HG03565 (cell line): Measurements from ENCODE around the gene THEMIS2.
"Not testable (repeated sequence)": the region's sequence is repeated elsewhere in the genome, so short reads cannot be mapped to it uniquely, and the experiment has no call there.

Experiments
- ATAC-seq: cut with Tn5 transposase; IDR thresholded peaks from one replicate; pipeline ENCODE4 v1.9.1; 2021; ENCODE audit warnings: mild to moderate bottlenecking, moderate library complexity; ENCODE audit not compliant: unreplicated experiment

THEMIS2 gene

GRCh38 chr1:27872059-27872801 is at the start of gene THEMIS2:
Gene THEMIS2 (plus strand): TSS chr1:27872544. CDS start chr1:27872572, 28 bp downstream.
- no peak for ATAC-seq

DNA sequence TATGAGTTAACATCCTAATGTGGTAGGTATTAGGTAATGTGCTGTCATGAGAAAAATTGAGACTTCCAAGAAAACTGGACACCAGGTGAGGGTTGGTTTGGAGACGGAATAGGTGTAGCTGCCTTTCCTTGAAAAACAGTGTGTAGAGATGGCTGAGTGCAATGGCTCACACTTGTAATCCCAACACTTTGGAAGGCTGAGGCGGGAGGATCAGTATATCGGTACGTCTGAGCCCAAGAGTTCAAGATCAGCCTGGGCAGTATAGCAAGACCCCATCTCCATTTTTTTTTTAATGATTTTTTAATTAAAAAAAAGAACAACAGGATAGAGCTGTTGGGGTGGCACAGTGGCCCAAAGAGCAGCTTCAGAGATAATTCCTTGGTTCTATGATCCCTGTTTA is 48.6 kb upstream of the THEMIS2 start:
- no peak for ATAC-seq

DNA sequence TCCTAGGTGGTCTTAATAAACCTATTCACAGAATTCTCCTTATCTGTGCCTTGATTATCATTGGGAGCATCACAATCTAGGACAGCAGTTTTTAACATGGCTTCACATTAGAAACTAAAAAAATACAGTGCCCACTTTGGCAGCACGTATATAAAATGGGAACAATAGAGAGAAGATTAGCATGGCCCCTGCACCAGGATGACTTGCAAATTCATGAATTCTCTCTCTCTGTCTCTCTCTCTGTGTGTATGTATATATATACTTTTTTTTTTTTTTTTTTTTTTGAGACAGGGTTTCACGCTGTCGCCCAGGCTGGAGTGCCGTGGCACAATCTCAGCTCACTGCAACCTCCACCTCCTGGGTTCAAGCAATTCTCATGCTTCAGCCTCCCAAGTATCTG is 47.9 kb upstream of the THEMIS2 start:
- no peak for ATAC-seq

DNA sequence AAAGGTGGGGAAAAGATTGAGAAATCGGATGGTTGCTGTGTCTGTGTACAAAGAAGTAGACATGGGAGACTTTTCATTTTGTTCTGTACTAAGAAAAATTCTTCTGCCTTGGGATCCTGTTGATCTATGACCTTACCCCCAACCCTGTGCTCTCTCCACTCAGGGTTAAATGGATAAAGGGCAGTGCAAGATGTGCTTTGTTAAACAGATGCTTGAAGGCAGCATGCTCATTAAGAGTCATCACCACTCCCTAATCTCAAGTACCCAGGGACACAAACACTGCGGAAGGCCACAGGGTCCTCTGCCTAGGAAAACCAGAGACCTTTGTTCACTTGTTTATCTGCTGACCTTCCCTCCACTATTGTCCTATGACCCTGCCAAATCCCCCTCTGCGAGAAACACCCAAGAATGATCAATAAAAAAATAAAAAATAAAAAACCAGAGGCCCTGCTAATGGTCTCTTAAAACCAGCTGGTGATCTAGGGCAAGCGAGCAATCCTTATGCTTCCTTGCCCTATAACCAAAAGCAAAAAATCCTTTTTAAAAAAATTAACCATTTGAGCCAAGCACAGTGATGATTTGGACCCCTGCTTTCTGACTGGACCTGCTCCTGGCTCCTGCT is 42.9 kb upstream of the THEMIS2 start:
- not testable (repeated sequence) for ATAC-seq

GRCh38 chr1:27830621-27831440 is 41.5 kb upstream of the THEMIS2 start, which contains the start of gene PPP1R8:
Gene PPP1R8 (plus strand): TSS chr1:27830782. CDS start chr1:27830836, 54 bp downstream.
- peak; percentile 91 for ATAC-seq

- no peak for ATAC-seq
Measured at GRCh38 chr1:27831568-27832410, 40.6 kb upstream of the THEMIS2 start.

DNA sequence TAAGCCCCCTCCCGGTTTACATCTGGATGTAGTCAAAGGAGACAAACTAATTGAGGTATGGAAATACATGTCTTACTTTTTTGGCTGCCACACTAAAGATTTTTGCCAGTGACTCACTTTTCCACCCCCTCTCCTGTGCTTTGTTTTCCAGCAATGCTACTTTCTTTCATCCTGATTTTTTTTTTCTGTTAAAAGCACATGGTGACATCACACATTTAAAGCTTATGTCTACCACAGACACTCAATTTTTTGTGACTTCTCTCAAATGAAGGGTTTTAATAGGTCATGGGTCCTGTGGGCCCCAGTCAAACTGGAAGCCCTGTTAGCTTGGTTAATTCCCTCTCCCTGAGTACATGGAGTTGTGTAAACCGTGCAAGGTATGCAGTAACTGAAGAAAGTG is 39.6 kb upstream of the THEMIS2 start:
- no peak for ATAC-seq

GRCh38 chr1:27833470-27833869 is 38.9 kb upstream of the THEMIS2 start:
- no peak for ATAC-seq

DNA sequence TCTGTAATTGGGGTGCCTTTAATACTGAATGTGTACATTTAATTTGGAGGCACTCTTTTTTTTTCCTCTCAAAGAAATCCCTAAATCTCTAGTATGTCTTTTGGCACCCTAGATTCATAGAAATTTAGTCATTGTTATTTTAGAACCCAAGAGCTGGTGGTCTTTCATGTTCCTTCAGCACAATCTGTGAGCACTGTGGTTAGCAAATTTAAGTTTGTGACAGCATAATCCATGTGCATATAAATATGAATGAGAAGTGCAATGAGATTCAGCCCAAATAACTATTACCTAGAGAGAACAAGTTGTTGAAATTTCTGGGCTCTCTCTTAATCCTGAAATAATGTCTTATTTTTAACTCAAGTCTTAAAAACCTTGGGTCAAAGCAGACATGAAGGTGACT is 37.3 kb upstream of the THEMIS2 start:
- ATAC-seq, result no peak

DNA sequence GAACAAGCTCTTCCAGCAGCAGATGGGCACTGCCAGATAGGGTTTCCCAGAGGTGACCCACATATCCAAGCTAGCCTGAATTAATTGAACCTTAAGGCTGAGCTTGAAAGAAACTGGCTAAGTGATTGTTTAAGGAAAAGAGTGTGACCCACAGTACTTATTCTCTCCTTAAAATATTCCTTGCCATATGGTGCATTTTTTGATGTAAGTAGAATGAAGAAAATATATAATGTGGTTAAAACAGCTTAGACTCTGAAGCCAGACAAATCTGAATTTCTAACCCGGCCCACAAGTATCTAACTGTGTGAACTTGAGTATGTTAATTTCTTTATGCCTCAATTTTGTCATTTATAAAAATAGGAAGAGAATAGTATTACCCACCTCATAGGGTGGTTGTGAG is 36.8 kb upstream of the THEMIS2 start:
- no peak for ATAC-seq

GRCh38 chr1:27849951-27850350 is 22.4 kb upstream of the THEMIS2 start:
- no peak for ATAC-seq

- ATAC-seq, result no peak
Measured at GRCh38 chr1:27855085-27855484, 17.3 kb upstream of the THEMIS2 start.

GRCh38 chr1:27856561-27857343 is 15.6 kb upstream of the THEMIS2 start:
- ATAC-seq, result no peak

DNA sequence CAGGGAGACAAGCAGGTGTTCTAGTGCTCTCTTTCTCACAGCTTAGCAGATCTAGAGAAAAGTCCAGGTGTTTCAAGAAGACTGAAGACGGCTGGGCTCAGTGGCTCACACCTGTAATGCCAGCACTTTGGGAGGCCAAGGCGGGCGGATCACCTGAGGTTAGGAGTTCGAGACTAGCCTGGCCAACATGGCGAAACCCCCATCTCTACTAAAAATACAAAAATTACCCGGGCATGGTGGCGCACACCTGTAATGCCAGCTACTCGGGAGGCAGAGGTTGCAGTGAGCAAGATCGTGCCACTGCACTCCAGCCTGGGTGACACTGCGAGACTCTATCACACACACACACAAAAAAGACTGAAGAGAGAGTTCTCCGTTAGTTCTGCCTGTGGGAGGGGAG is 14.8 kb upstream of the THEMIS2 start:
- ATAC-seq, result not testable (repeated sequence)

GRCh38 chr1:27858072-27858948 is 14.0 kb upstream of the THEMIS2 start:
- peak; percentile 49 for ATAC-seq

DNA sequence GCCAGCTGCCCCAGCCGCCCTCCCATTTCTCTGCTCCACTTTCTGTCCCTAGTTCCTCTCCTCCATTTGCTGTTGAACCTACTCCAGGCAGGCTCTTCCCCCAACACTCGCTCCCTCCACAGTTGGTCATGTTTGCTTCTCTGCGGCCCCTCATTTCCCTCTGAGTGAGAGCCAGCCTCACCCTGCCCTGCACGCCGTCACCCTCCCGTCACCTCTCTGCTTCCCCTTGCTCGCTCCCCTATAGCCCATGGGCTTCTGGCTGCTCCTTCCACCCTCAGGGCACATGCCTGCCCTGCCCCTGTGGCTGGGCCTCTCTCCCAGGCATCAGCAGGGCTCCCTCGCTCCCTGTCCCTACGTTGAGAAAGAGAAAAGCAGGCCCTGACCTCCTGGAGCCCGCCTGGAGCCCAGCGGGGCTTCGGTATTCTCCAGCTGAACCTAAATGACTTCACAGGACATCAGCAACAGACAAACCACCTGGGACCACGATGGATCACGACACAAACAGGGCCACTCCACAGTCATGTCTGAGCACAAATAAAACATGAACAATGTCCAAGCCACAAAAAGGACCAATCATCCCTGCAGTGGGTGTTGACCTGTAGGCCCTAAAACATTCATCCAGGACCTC is 13.3 kb upstream of the THEMIS2 start:
- no peak for ATAC-seq

DNA sequence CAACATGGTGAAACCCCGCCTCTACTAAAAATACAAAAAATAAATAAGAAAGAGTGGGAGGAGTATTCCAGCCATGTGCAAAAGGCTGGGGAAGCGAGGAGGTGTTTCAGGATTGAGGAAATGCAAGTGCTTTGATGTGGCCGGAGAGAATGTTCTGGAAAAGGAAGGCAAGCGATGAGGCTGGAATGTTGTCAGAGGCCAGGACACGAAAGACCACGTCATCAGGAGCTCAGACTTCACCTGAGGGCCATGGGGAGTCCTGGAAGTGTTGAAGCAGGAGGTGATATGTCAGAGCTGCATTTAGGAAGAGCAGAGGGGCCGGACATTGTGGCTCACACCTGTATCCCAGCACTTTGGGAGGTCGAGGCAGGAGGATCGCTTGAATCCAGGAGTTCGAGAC is 10.9 kb upstream of the THEMIS2 start:
- ATAC-seq, result no peak

DNA sequence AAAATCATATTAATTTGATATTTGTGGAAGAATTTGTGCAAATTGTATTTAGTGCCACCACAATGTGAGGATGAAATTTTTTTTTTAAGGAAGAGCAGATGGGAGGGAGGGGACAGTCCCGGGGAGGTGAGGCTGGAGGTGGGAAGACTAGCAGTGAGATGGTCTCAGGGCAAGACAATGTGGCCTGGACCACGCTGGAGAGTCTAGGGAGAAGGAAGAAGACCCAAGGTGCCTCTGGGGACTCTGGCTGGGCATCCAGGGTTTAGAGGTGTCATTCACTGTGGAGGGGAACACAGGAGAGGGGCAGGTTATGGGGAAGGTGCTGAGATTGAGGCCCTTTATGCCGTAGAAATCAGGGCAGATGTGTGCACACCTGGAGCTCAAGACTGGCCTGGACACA is 10.3 kb upstream of the THEMIS2 start:
- ATAC-seq, result no peak
